HG03060 (cell line): ENCODE results near the gene NUP214.
"Not testable (repeated sequence)": the region's sequence is repeated elsewhere in the genome, so short reads cannot be mapped to it uniquely, and the experiment has no call there.

Experiments
- ATAC-seq: cut with Tn5 transposase; IDR thresholded peaks from one replicate; pipeline ENCODE4 v1.9.1; 2021; ENCODE audit warnings: low read depth, moderate number of reproducible peaks; ENCODE audit not compliant: unreplicated experiment

The NUP214 gene

GRCh38 chr9:131096269-131097125, 28.9 kb upstream of the NUP214 start, which contains the start of gene AIF1L:
AIF1L (plus strand) TSS chr9:131096531; CDS start chr9:131096630, 99 bp downstream.
- no peak for ATAC-seq

GRCh38 chr9:131097126-131097947, 28.0 kb upstream of the NUP214 start:
- no peak for ATAC-seq

- ATAC-seq = no peak
These were observed 27.5 kb upstream of the NUP214 start for GRCh38 chr9:131097948-131098278.

- ATAC-seq = no peak
These were observed 26.8 kb upstream of the NUP214 start for GRCh38 chr9:131098391-131099101.

- no peak for ATAC-seq
These were observed 26.2 kb upstream of the NUP214 start for GRCh38 chr9:131099102-131099606.

GRCh38 chr9:131099845-131100244, 25.5 kb upstream of the NUP214 start:
- ATAC-seq = not testable (repeated sequence)

- no peak for ATAC-seq
These were observed 24.9 kb upstream of the NUP214 start for GRCh38 chr9:131100445-131100844.

GRCh38 chr9:131101207-131101964, 24.0 kb upstream of the NUP214 start:
- ATAC-seq = no peak

GRCh38 chr9:131103024-131103423, 22.4 kb upstream of the NUP214 start:
- ATAC-seq = no peak

GRCh38 chr9:131103535-131103934, 21.9 kb upstream of the NUP214 start:
- ATAC-seq = no peak

GRCh38 chr9:131104016-131104740, 21.2 kb upstream of the NUP214 start:
- no peak for ATAC-seq

- no peak for ATAC-seq
These were observed 19.4 kb upstream of the NUP214 start for GRCh38 chr9:131105952-131106351.

- ATAC-seq = no peak
These were observed 17.6 kb upstream of the NUP214 start for GRCh38 chr9:131107760-131108159.

- no peak for ATAC-seq
These were observed 14.1 kb upstream of the NUP214 start for GRCh38 chr9:131111186-131111853.

GRCh38 chr9:131111854-131112311, 13.5 kb upstream of the NUP214 start:
- no peak for ATAC-seq

- ATAC-seq = no peak
These were observed 12.8 kb upstream of the NUP214 start for GRCh38 chr9:131112374-131113154.

GRCh38 chr9:131113655-131114054, 11.7 kb upstream of the NUP214 start:
- ATAC-seq = no peak

- no peak for ATAC-seq
These were observed 11.3 kb upstream of the NUP214 start for GRCh38 chr9:131114084-131114535.
